ENCODE results near the gene FBRSL1. TPM values are rescaled to one million over a fixed set of nuclear protein-coding genes. Genes with fewer than 3 reads are reported as not detected.

FBRSL1 gene
- total and polyA plus RNA-seq, 9 of the 15 experiments (the other 6 are each of a cell fraction or from before 2014, with no cell fraction given) = 0.24 to 129 (median 7.3) TPM

DNA sequence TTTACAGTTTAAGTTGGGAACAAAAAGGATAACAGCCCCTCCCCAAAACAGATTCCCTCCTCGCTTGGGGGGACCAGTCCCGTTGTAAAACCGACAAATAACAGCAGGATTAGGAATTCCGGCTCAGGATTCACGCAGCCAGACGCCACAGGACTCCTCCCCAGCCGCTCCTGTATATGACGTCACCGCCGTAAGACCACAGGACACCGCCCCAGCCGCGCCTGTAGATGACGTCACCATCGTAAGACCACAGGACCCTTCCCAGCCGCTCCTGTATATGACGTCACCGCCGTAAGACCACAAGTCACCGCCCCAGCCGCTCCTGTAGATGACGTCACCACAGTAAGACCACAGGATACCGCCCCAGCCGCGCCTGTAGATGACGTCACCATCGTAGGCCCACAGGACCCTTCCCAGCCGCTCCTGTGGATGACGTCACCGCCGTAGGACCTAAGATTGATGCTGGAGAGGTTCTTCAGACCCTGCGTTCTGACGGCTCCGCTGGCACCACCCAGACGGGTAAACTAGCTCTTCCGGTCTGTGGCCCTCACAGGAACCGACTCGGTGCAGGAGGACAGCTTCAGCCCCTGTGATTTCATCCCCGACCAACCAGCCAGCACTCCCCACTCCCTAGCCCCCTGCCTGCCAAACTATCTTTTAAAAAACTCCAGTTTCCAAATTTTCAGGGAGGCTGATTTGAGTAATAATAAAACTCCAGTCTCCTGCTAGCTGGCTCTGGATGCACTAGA lies 43.9 kb upstream of the FBRSL1 start (continued):
- no peak for TF ChIP-seq SNIP1 (IDR thresholded peaks at IDR 0.05; ENCODE audit: low read depth)
- no peak for TF ChIP-seq FOXA1 (IDR thresholded peaks at IDR 0.05; ENCODE audit: borderline replicate concordance)
- TF ChIP-seq PHB (CRISPR knock-in tag; IDR thresholded peaks at IDR 0.05) = no peak
- peak; percentile 74; the same call in 1 of the 2 replicates for TF ChIP-seq PPARD (CRISPR knock-in tag; IDR thresholded peaks at IDR 0.05)
- TF ChIP-seq SP1 (CRISPR knock-in tag; IDR thresholded peaks at IDR 0.05) = peak; percentile 99
- TF ChIP-seq, protein P1, sequence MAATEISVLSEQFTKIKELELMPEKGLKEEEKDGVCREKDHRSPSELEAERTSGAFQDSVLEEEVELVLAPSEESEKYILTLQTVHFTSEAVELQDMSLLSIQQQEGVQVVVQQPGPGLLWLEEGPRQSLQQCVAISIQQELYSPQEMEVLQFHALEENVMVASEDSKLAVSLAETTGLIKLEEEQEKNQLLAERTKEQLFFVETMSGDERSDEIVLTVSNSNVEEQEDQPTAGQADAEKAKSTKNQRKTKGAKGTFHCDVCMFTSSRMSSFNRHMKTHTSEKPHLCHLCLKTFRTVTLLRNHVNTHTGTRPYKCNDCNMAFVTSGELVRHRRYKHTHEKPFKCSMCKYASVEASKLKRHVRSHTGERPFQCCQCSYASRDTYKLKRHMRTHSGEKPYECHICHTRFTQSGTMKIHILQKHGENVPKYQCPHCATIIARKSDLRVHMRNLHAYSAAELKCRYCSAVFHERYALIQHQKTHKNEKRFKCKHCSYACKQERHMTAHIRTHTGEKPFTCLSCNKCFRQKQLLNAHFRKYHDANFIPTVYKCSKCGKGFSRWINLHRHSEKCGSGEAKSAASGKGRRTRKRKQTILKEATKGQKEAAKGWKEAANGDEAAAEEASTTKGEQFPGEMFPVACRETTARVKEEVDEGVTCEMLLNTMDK (IDR thresholded peaks at IDR 0.05; ENCODE audit: borderline replicate concordance, insufficient read depth, low read depth, low read length, poor library complexity, severe bottlenecking) = no peak
- TF ChIP-seq, protein P2, sequence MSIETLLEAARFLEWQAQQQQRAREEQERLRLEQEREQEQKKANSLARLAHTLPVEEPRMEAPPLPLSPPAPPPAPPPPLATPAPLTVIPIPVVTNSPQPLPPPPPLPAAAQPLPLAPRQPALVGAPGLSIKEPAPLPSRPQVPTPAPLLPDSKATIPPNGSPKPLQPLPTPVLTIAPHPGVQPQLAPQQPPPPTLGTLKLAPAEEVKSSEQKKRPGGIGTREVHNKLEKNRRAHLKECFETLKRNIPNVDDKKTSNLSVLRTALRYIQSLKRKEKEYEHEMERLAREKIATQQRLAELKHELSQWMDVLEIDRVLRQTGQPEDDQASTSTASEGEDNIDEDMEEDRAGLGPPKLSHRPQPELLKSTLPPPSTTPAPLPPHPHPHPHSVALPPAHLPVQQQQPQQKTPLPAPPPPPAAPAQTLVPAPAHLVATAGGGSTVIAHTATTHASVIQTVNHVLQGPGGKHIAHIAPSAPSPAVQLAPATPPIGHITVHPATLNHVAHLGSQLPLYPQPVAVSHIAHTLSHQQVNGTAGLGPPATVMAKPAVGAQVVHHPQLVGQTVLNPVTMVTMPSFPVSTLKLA (conservative IDR thresholded peaks at IDR 0.05) = peak; percentile 50 to 79
- TF ChIP-seq, protein P3, sequence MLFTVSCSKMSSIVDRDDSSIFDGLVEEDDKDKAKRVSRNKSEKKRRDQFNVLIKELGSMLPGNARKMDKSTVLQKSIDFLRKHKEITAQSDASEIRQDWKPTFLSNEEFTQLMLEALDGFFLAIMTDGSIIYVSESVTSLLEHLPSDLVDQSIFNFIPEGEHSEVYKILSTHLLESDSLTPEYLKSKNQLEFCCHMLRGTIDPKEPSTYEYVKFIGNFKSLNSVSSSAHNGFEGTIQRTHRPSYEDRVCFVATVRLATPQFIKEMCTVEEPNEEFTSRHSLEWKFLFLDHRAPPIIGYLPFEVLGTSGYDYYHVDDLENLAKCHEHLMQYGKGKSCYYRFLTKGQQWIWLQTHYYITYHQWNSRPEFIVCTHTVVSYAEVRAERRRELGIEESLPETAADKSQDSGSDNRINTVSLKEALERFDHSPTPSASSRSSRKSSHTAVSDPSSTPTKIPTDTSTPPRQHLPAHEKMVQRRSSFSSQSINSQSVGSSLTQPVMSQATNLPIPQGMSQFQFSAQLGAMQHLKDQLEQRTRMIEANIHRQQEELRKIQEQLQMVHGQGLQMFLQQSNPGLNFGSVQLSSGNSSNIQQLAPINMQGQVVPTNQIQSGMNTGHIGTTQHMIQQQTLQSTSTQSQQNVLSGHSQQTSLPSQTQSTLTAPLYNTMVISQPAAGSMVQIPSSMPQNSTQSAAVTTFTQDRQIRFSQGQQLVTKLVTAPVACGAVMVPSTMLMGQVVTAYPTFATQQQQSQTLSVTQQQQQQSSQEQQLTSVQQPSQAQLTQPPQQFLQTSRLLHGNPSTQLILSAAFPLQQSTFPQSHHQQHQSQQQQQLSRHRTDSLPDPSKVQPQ (CRISPR knock-in tag; IDR thresholded peaks at IDR 0.05; ENCODE audit: borderline replicate concordance) = 0 out of 2 replicates have a peak, but pooled peaks have one; percentile 33
- no peak for TF ChIP-seq ZBED1 (IDR thresholded peaks at IDR 0.05)
- no peak for TF ChIP-seq POLR3A (IDR thresholded peaks at IDR 0.05; ENCODE audit: borderline replicate concordance, extremely low read depth, insufficient read depth, insufficient read length)
- TF ChIP-seq, protein P4, sequence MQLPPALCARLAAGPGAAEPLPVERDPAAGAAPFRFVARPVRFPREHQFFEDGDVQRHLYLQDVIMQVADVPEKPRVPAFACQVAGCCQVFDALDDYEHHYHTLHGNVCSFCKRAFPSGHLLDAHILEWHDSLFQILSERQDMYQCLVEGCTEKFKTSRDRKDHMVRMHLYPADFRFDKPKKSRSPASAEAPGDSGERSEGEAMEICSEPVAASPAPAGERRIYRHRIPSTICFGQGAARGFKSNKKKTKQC (CRISPR knock-in tag; IDR thresholded peaks at IDR 0.05) = 0 out of 2 replicates have a peak, but pooled peaks have one; percentile 46
- no peak for TF ChIP-seq NFATC3 (IDR thresholded peaks at IDR 0.05)
- TF ChIP-seq, protein P5, sequence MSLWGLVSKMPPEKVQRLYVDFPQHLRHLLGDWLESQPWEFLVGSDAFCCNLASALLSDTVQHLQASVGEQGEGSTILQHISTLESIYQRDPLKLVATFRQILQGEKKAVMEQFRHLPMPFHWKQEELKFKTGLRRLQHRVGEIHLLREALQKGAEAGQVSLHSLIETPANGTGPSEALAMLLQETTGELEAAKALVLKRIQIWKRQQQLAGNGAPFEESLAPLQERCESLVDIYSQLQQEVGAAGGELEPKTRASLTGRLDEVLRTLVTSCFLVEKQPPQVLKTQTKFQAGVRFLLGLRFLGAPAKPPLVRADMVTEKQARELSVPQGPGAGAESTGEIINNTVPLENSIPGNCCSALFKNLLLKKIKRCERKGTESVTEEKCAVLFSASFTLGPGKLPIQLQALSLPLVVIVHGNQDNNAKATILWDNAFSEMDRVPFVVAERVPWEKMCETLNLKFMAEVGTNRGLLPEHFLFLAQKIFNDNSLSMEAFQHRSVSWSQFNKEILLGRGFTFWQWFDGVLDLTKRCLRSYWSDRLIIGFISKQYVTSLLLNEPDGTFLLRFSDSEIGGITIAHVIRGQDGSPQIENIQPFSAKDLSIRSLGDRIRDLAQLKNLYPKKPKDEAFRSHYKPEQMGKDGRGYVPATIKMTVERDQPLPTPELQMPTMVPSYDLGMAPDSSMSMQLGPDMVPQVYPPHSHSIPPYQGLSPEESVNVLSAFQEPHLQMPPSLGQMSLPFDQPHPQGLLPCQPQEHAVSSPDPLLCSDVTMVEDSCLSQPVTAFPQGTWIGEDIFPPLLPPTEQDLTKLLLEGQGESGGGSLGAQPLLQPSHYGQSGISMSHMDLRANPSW (CRISPR knock-in tag; IDR thresholded peaks at IDR 0.05) = peak; percentile 27; the same call in 1 of the 2 replicates
- TF ChIP-seq, protein P6, sequence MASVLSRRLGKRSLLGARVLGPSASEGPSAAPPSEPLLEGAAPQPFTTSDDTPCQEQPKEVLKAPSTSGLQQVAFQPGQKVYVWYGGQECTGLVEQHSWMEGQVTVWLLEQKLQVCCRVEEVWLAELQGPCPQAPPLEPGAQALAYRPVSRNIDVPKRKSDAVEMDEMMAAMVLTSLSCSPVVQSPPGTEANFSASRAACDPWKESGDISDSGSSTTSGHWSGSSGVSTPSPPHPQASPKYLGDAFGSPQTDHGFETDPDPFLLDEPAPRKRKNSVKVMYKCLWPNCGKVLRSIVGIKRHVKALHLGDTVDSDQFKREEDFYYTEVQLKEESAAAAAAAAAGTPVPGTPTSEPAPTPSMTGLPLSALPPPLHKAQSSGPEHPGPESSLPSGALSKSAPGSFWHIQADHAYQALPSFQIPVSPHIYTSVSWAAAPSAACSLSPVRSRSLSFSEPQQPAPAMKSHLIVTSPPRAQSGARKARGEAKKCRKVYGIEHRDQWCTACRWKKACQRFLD (CRISPR knock-in tag; IDR thresholded peaks at IDR 0.05) = peak; percentile 92; the same call in 1 of the 2 replicates
